GM12874 (cell line): ENCODE measurements around the gene ADORA1.

Source experiments
- TF ChIP-seq, protein P1 (sequence below): IDR thresholded peaks from 2 replicates; pipeline ENCODE4 v1.5.1; 2011; ENCODE audit warnings: low read depth, mild to moderate bottlenecking, control low read depth, low read length, moderate library complexity; ENCODE audit not compliant: insufficient read depth

Gene ADORA1

DNA sequence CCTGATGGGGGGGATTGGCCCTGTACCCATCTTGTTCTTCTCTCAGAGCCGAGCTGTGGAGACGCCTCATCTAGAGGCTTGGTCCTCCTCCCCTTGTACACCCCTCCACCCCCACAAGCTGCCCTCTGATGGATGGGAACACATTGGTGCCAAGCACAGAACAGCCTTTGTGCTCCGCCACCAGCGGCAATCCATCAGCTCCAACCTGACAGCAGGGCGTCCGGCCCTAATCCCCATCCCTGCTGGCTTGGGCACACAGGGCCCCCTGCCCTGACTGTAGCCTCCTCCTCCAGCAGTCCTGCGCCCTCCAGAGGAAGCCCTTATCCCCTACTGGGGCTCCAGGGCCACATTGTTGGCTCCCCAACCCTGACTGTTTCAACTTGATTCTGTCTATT lies 37.9 kb upstream of the ADORA1 start:
- TF ChIP-seq, protein P1, sequence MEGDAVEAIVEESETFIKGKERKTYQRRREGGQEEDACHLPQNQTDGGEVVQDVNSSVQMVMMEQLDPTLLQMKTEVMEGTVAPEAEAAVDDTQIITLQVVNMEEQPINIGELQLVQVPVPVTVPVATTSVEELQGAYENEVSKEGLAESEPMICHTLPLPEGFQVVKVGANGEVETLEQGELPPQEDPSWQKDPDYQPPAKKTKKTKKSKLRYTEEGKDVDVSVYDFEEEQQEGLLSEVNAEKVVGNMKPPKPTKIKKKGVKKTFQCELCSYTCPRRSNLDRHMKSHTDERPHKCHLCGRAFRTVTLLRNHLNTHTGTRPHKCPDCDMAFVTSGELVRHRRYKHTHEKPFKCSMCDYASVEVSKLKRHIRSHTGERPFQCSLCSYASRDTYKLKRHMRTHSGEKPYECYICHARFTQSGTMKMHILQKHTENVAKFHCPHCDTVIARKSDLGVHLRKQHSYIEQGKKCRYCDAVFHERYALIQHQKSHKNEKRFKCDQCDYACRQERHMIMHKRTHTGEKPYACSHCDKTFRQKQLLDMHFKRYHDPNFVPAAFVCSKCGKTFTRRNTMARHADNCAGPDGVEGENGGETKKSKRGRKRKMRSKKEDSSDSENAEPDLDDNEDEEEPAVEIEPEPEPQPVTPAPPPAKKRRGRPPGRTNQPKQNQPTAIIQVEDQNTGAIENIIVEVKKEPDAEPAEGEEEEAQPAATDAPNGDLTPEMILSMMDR = no peak

DNA sequence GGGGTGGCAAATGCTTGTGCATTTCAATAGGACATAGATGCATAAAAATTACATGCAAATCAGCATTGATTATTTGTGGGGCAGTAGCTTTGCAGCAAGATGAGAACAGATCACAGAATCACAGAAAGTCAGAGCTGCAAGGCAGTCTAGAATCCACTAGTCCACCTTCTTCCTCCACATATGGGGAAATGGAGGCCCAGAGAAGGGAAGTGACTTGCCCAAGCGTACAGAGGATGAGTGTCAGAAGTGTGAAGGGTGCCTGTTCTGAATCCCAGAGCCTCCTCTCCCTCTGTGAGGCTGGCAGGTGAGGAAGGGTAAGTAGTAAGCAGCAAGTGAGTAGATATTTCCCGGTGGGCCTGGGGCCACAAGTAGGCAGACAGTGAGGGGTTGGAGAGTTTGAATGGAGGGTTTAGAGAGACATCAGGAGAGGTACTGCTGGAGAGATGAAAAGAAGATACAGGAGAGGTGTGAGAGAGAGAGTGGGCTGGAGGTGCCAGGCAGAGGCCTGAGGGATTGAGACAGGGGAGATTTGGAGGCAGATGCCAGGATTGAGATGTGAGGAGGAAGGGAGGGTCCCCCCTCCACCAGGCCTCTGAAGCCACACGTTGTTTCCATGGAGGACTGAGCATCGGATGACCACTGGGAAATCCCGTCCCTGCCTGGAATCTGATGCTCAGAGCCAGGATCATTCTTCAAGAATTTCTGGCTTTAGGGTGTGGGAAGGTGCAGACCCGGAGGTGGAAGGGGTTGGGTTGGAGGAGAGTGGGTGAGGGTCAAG lies 36.9 kb upstream of the ADORA1 start:
- TF ChIP-seq, protein P1 = no peak

- TF ChIP-seq, protein P1 = no peak
These were observed 36.4 kb upstream of the ADORA1 start for GRCh38 chr1:203091199-203091477.

- TF ChIP-seq, protein P1 = no peak
These were observed 35.7 kb upstream of the ADORA1 start for GRCh38 chr1:203091761-203092330.

GRCh38 chr1:203093754-203094410 lies 33.6 kb upstream of the ADORA1 start:
- TF ChIP-seq, protein P1 = no peak

DNA sequence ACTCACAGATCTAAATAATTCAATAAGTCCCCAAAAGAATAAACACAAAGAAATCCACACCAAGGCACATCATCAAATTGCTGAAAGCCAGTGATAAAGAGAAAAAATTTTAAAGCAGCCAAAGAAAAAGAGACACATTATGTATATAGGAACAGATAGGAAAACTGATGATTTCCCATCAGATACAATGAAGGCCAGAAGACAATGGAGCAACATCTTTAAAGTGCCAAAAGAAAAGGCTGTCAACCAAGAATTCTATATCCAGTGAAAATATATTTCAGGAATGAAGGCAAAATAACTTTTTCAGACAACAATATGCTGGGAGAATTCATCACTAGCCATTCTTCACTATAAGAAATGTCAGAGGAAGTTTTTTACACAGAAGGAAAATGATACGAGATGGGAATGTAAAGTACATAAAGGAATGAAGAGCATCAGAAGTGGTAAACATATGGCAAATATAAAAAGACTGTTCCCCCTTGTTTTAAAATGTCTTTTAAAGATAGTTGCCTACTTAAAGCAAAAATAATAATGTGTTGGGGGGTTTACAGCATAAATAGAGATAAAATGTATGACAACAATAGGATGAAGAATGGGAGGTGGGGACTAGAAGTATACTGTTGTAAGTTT lies 32.4 kb upstream of the ADORA1 start:
- TF ChIP-seq, protein P1 = no peak

GRCh38 chr1:203096566-203096965 lies 31.0 kb upstream of the ADORA1 start:
- TF ChIP-seq, protein P1 = no peak
